HG03097 (cell line): Measurements from ENCODE around the gene PDIA4.

Experiments used
- ATAC-seq: cut with Tn5 transposase; IDR thresholded peaks from one replicate; pipeline ENCODE4 v1.9.1; 2021; ENCODE audit not compliant: unreplicated experiment, low FRiP score

Gene PDIA4

GRCh38 chr7:148975896-148976295 is 52.4 kb downstream of the PDIA4 start:
- ATAC-seq, result no peak

GRCh38 chr7:148973256-148973655 is 55.0 kb downstream of the PDIA4 start:
- ATAC-seq, result no peak

DNA sequence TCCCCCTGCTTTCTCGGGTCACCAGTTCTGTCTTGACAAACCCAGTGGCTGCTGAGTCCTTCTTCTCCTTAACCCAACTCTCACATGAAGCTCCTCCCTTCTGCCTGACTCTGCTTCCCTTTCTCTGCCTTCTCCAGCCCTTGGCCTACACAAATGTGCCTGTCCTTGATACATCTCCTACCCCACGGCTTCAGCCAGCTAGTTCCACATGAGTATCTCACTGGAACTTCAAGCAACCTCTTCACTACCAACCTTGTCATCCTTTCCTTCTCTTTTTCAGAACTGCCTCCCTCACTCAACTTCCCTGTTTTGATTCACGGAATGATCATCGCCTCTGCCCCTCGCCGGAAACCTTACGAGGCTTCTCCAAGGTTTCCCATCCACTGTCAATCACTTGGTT is 55.9 kb downstream of the PDIA4 start:
- no peak for ATAC-seq

DNA sequence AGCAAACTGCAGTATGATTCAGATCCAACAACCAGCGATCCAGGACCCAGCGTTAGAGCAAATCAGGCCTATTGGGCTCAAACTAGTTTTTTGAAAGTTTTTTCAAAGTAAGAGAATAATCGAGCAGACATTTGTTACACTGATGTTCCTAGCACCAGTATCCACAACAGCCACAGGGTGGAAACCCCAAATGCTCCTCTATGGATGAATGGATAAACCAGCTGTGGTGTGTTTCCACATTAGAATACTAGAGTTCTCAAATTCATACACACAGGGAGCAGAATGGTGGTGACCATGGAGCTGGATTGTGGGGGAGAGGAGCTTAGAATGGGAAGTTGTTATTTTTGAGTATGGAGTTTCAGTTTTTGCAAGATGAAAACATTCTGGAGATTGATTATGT is 60.7 kb downstream of the PDIA4 start:
- ATAC-seq, result no peak

DNA sequence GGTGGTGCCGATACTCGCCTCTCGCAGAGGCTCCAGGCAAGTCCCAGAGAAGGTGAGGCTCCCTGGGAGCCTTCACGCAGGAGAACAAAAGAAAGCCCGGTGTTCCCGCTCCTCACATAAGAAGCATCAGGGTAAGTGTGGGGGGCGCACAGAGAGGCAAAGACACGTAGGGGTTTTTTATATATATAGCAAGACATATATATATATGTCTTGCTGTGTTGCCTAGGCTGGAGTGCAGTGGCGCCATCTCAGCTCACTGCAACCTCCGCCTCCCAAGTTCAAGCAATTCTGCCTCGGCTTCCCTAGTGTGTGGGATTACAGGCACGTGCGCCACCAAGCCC is 61.3 kb downstream of the PDIA4 start:
- no peak for ATAC-seq

DNA sequence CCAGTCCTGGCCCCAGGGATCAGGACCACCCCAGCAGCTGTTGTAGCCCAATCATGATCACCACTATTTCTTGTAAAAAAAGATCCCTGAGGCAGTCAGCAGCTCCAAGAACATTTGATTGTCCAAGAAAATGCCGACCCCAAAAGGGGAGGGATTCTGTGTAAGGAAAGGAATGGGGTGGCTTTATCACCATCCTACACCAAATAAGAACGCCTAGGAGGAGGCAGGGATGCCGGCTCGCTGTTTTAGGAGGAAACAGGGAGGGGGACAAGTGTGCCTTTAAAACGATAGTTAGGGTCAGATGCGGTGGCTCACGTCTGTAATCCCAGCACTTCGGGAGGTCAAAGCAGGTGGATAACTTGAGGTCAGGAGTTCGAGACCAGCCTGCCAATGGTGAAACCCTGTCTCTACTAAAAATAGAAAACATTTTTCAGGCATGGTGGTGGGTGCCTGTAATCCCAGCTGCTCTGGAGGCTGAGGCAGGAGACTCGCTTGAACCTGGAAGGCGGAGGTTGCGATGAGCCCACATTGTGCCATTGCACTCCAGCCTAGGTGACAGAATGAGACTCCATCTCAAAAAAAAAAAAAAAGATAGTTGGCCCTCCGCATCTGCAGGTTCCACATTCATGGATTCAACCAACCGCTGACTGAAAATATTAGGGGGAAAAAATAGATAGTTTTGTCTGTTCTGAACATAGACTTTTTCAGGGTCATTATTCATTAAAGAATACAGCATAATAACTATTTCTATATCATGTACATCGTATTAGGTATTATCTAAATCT is 63.6 kb downstream of the PDIA4 start:
- ATAC-seq, result no peak

GRCh38 chr7:148963583-148964482 is 64.5 kb downstream of the PDIA4 start:
- ATAC-seq, result no peak

- peak; percentile 51 for ATAC-seq
These were observed 65.3 kb downstream of the PDIA4 start for GRCh38 chr7:148962823-148963582.

DNA sequence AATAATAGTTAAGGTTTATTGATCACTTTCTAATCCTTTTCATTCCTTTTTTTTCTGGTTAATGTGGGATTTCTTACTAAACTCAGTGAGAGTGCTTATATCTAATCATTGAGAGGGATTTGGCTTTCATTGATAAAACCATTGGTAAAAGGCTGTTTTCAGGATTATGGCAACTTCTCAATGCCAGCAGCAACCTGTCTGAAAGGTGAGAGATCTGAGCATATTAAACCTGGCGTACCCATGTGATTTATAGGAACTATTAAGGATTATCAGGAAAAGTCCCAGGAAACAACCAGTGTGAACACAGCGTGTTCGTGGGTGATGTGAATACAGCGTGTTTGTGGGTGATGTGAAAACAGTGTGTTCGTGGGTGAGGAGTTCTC is 65.9 kb downstream of the PDIA4 start:
- peak; percentile 5 for ATAC-seq

DNA sequence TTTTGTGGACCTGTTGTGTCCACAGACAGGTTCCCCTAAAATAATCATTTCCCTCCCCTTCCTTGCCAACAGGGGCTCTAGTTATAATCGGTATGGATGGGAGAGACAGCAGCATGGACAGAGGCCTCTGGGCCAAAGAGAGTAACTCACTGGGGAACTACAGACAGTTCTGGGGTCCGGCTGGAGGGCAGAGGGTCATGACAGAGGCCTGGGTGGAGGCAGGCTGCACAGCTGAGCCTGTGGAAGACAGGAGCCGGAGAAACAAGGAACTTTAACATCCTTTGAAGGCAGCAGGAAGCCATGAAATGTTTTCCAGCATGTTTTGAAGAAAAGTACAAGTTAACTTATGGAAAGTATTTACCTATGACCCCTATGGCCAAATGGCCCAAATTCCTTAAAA is 68.6 kb downstream of the PDIA4 start:
- no peak for ATAC-seq

DNA sequence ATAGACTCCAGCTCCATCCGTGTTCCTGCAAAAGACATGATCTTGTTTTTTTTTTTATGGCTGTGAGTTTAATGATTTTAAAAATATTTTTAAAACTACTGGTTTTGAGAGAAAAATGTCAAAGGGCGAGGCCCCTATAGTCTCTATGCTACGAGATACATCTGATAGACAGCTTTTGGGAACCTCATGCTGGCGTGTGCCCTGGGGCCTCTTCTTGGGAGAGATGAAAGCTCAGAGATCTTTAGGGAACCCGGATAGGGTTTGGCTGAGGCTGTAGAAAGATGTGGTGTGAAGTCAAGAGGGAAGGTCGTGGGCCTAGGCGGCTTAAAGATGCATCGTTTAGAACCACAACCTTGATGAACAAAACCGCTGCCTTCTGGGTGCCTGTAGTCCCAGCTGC is 70.2 kb downstream of the PDIA4 start:
- no peak for ATAC-seq

DNA sequence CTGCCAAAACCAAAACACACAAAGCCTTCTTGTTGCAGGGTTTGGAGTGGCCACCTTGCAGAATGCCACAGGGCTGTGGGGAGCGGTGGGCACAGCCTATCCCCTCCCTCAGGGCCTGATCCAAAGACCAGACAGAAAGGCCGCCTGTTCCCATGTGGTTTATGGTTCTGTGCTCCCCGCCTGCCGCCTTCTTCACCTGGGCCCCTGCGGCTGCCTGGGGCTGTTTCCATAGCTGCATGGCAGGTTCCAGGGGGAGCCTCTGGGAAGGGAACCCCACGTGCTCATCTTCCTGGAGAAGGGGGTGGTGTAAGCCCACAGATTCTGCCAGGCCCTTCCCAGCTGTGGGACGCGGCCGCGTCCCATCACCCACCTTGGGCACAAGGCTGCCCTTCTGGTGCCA is 73.5 kb downstream of the PDIA4 start:
- no peak for ATAC-seq

- no peak for ATAC-seq
These were observed 74.6 kb downstream of the PDIA4 start for GRCh38 chr7:148953676-148954075.
